Naive thymus-derived CD4-positive, alpha-beta T cell (primary cell): ENCODE results near the gene RAC3. TPM values are rescaled to one million over a fixed set of nuclear protein-coding genes. Genes with fewer than 3 reads are reported as not detected.

Experiments used
- ATAC-seq: fragments of 150-1000 bp; cut with Tn5 transposase; 2 replicates; pipeline ENCODE4 v1.10.0; 2021; ENCODE audit warnings: mild to moderate bottlenecking, moderate library complexity
- CTCF ChIA-PET: fragments of 350-600 bp; sonication (Branson Sonifier 250); formaldehyde crosslinking; loops from one replicate; lab custom pipeline; 2021; ENCODE audit warnings: antibody characterized with exemption; lab: Charles Lee
- POLR2A ChIA-PET: fragments of 350-600 bp; sonication (Branson Sonifier 250); formaldehyde crosslinking; loops from one replicate; lab custom pipeline; 2021; ENCODE audit warnings: antibody characterized with exemption, inconsistent platforms; lab: Charles Lee
- DNase-seq, 9 donors: peaks; one replicate each; pipeline versions ENCODE4 v3.0.0 to v3.0.0-alpha.2; 2020 to 2022; ENCODE audit warnings: mixed read lengths in 1 of 9
- H3K27ac ChIP-seq: one replicate; pipeline ENCODE4 v1.7.0; 2013; ENCODE audit warnings: mild to moderate bottlenecking, low read depth, low read length, moderate library complexity
- H3K27me3 ChIP-seq, 2 donors: one replicate each; pipeline ENCODE4 v1.7.0; 2013; ENCODE audit warnings: low read length in 2 of 2, mild to moderate bottlenecking in 2 of 2, moderate library complexity in 2 of 2; ENCODE audit not compliant: control insufficient read depth in 2 of 2, insufficient read depth in 2 of 2
- H3K36me3 ChIP-seq, 3 experiments: 1 replicate in 2 of 3; 2 replicates in 1 of 3; pipeline ENCODE4 v1.7.0; 2013; ENCODE audit warnings: low read length in 3 of 3, mild to moderate bottlenecking in 3 of 3, moderate library complexity in 1 of 3; ENCODE audit not compliant: insufficient read depth in 3 of 3, control insufficient read depth in 2 of 3
- H3K4me1 ChIP-seq, 2 donors: one replicate each; pipeline ENCODE4 v1.7.0; 2013; ENCODE audit warnings: low read length in 2 of 2, mild to moderate bottlenecking in 2 of 2, moderate library complexity in 1 of 2; ENCODE audit not compliant: control insufficient read depth in 2 of 2, insufficient read depth in 2 of 2
- H3K4me3 ChIP-seq: 2 replicates; pipeline ENCODE4 v1.7.0; 2013; ENCODE audit warnings: mild to moderate bottlenecking, low read length
- H3K9me3 ChIP-seq, 3 experiments: 1 replicate in 2 of 3; 2 replicates in 1 of 3; pipeline ENCODE4 v1.7.0; 2013; ENCODE audit warnings: low read length in 3 of 3; ENCODE audit not compliant: control insufficient read depth in 2 of 3
- H3K27ac Mint-ChIP-seq, 9 donors: one replicate each; pipeline ENCODE4 v1.8.0; 2020 to 2022; ENCODE audit warnings: mixed read lengths in 9 of 9, mild to moderate bottlenecking in 8 of 9, moderate library complexity in 5 of 9, inconsistent platforms in 2 of 9
- H3K27me3 Mint-ChIP-seq, 5 donors: one replicate each; pipeline ENCODE4 v1.8.0; 2021 to 2022; ENCODE audit warnings: mixed read lengths in 5 of 5, mild to moderate bottlenecking in 1 of 5
- H3K36me3 Mint-ChIP-seq, 5 donors: one replicate each; pipeline ENCODE4 v1.8.0; 2020 to 2022; ENCODE audit warnings: mixed read lengths in 5 of 5, mild to moderate bottlenecking in 3 of 5, inconsistent platforms in 1 of 5
- H3K4me1 Mint-ChIP-seq, 7 donors: one replicate each; pipeline ENCODE4 v1.8.0; 2020 to 2022; ENCODE audit warnings: mixed read lengths in 7 of 7, mild to moderate bottlenecking in 3 of 7, inconsistent platforms in 1 of 7
- H3K4me3 Mint-ChIP-seq, 10 donors: one replicate each; pipeline ENCODE4 v1.8.0; 2020 to 2022; ENCODE audit warnings: mild to moderate bottlenecking in 10 of 10, mixed read lengths in 10 of 10, moderate library complexity in 6 of 10, inconsistent platforms in 2 of 10
- H3K9me3 Mint-ChIP-seq, 11 donors: one replicate each; pipeline ENCODE4 v1.8.0; 2020 to 2022; ENCODE audit warnings: mixed read lengths in 11 of 11, mild to moderate bottlenecking in 4 of 11, inconsistent platforms in 1 of 11, moderate library complexity in 1 of 11
- intact Hi-C, 2 donors: fragments of 100-400 bp; cut with micrococcal nuclease; formaldehyde crosslinking; loops; one replicate each; pipeline ENCODE4 v1.15.1; 2023
- polyA plus RNA-seq, 2 donors: library from polyadenylated mRNA; unstranded; fragments of 300-500 nt; fragmentation: Illumina TruSeq; gene quantifications; one replicate each; pipeline ENCODE4 v1.2.3, GENCODE V29; 2021
- total RNA-seq, 6 experiments: library from RNA in 5 of 6; stranded (reverse) in 5 of 6; gene quantifications; 1 replicate in 5 of 6; 2 replicates in 1 of 6; pipeline ENCODE4 v1.2.3 and lab custom pipeline; 2021 to 2026

RAC3 gene
- total and polyA plus RNA-seq, 7 experiments from 2014 or later: 1.3 to 8.5 (median 2.1) TPM; not detected in 2

GRCh38 chr17:82018989-82019689 lies 12.3 kb upstream of the RAC3 start:
- Histone ChIP-seq H3K27me3 (no peaks in the 10 kb centered on the region), H3K36me3 (peaks cover 0 to 25% (median 0%) of the 10 kb centered on the region in 3 experiments), H3K9me3 (no peaks in the 10 kb centered on the region), H3K4me3 (no peak overlapping the region), H3K27ac (no peak overlapping the region), H3K4me1 (peaks cover 13 to 27% of the 10 kb centered on the region in 2 donors)
- DNase-seq (no peak), ATAC-seq (no peak)
- CTCF ChIA-PET: interaction anchor here (0.5 to 6.1 kb wide), 9 partner anchors 10 to 135 kb away, joined by 3 to 122 read pairs (median 4); partner anchors contain the start of gene NOTUM
- Mint-ChIP-seq H3K27ac (no peak overlapping the region), H3K36me3 (no peaks in the 10 kb centered on the region), H3K9me3 (no peaks in the 10 kb centered on the region), H3K4me3 (no peak overlapping the region), H3K4me1 (peaks cover 0 to 26% (median 20%) of the 10 kb centered on the region in 7 donors), H3K27me3 (no peaks in the 10 kb centered on the region)
- POLR2A ChIA-PET: interaction anchor here (4.6 kb wide), 1 partner anchor 58 kb away, joined by 29 read pairs; the partner anchor contains the start of gene NOTUM
- intact Hi-C loops: no loop called here

GRCh38 chr17:82019690-82020571 lies 11.5 kb upstream of the RAC3 start:
- H3K9me3 Mint-ChIP-seq: no peaks in the 10 kb centered on the region

GRCh38 chr17:82020572-82021106 lies 10.8 kb upstream of the RAC3 start:
- no peak for DNase-seq
- H3K4me1 ChIP-seq: peaks cover 16 to 29% of the 10 kb centered on the region in 2 donors
- ATAC-seq: no peak
- H3K9me3 ChIP-seq: no peaks in the 10 kb centered on the region
- H3K27me3 Mint-ChIP-seq: no peaks in the 10 kb centered on the region
- no peaks in the 10 kb centered on the region for H3K27me3 ChIP-seq
- POLR2A ChIA-PET: interaction anchor here (0.6 to 4.6 kb wide), 5 partner anchors 17 to 313 kb away, joined by 3 to 29 read pairs (median 6); partner anchors contain the start of genes DCXR, NOTUM and SECTM1
- no peaks in the 10 kb centered on the region for H3K9me3 Mint-ChIP-seq
- intact Hi-C loops: loop anchor here (1.0 to 5.0 kb wide), 5 partner anchors 61 to 397 kb away; partner anchors contain the start of genes MCRIP1 (in 2 of the 2), HEXD (in 1 of the 2), OGFOD3 (in 1 of the 2) and PCYT2 (in 1 of the 2)
- CTCF ChIA-PET: interaction anchor here (1.2 to 6.1 kb wide), 9 partner anchors 9 to 86 kb away, joined by 3 to 122 read pairs (median 7); partner anchors contain the start of gene NOTUM
- H3K4me3 ChIP-seq: no peak overlapping the region
- H3K4me1 Mint-ChIP-seq: peaks cover 0 to 28% (median 22%) of the 10 kb centered on the region in 7 donors
- H3K36me3 Mint-ChIP-seq: no peaks in the 10 kb centered on the region
- peaks cover 0 to 25% (median 0%) of the 10 kb centered on the region in 3 experiments for H3K36me3 ChIP-seq
- H3K4me3 Mint-ChIP-seq: peak overlapping the region in 6 of 10 donors; percentile 7 to 87 (median 84)
- H3K27ac ChIP-seq: no peak overlapping the region
- no peak overlapping the region for H3K27ac Mint-ChIP-seq

More at GRCh38 chr17:82019690-82020571, 11.5 kb upstream of the RAC3 start:
- H3K27me3 ChIP-seq: no peaks in the 10 kb centered on the region
- H3K4me1 Mint-ChIP-seq: peaks cover 0 to 28% (median 22%) of the 10 kb centered on the region in 7 donors
- H3K27me3 Mint-ChIP-seq: no peaks in the 10 kb centered on the region
- CTCF ChIA-PET: interaction anchor here (0.9 to 6.1 kb wide), 9 partner anchors 9 to 86 kb away, joined by 3 to 122 read pairs (median 5); partner anchors contain the start of gene NOTUM
- peaks cover 0 to 25% (median 0%) of the 10 kb centered on the region in 3 experiments for H3K36me3 ChIP-seq
- POLR2A ChIA-PET: interaction anchor here (0.6 to 4.6 kb wide), 3 partner anchors 52 to 313 kb away, joined by 3 to 29 read pairs (median 15); partner anchors contain the start of genes NOTUM and SECTM1
- H3K36me3 Mint-ChIP-seq: no peaks in the 10 kb centered on the region
- H3K4me3 ChIP-seq: no peak overlapping the region
- no peak overlapping the region for H3K27ac Mint-ChIP-seq
- H3K4me1 ChIP-seq: peaks cover 16 to 29% of the 10 kb centered on the region in 2 donors
- H3K9me3 ChIP-seq: no peaks in the 10 kb centered on the region
- no peak overlapping the region for H3K27ac ChIP-seq
- peak in 8 of 9 donors; percentile 37 to 78 (median 53) for DNase-seq
- no peak for ATAC-seq
- peak overlapping the region in 3 of 10 donors; percentile 54 to 82 (median 56) for H3K4me3 Mint-ChIP-seq
- intact Hi-C loops: loop anchor here (5.0 kb wide), 4 partner anchors 108 to 397 kb away; partner anchors contain the start of genes MCRIP1 (in 2 of the 2), HEXD (in 1 of the 2), OGFOD3 (in 1 of the 2) and PCYT2 (in 1 of the 2)

GRCh38 chr17:82021107-82021899 lies 10.2 kb upstream of the RAC3 start:
- peaks cover 0 to 28% (median 22%) of the 10 kb centered on the region in 7 donors for H3K4me1 Mint-ChIP-seq
- Histone ChIP-seq H3K27me3 (no peaks in the 10 kb centered on the region), H3K36me3 (peaks cover 0 to 25% (median 0%) of the 10 kb centered on the region in 3 experiments), H3K27ac (peak overlapping the region; percentile 65), H3K9me3 (no peaks in the 10 kb centered on the region), H3K4me3 (peak overlapping the region; percentile 71), H3K4me1 (peaks cover 16 to 29% of the 10 kb centered on the region in 2 donors)
- POLR2A ChIA-PET: interaction anchor here (1.7 to 4.6 kb wide), 4 partner anchors 17 to 66 kb away, joined by 6 to 29 read pairs (median 10); partner anchors contain the start of genes DCXR and NOTUM
- ATAC-seq (no peak), DNase-seq (peak in 7 of 9 donors; percentile 53 to 62 (median 57))
- no peaks in the 10 kb centered on the region for H3K9me3 Mint-ChIP-seq
- peak overlapping the region; percentile 80 to 91 (median 84) for H3K4me3 Mint-ChIP-seq
- H3K27ac Mint-ChIP-seq: peak overlapping the region in 5 of 9 donors; percentile 64 to 78 (median 72)
- no peaks in the 10 kb centered on the region for H3K27me3 Mint-ChIP-seq
- H3K36me3 Mint-ChIP-seq: peaks cover 0 to 2% (median 0%) of the 10 kb centered on the region in 5 donors
- intact Hi-C loops: loop anchor here (1.0 to 5.0 kb wide), 5 partner anchors 62 to 396 kb away; partner anchors contain the start of genes MCRIP1 (in 2 of the 2), HEXD (in 1 of the 2), OGFOD3 (in 1 of the 2) and PCYT2 (in 1 of the 2)
- CTCF ChIA-PET: interaction anchor here (1.4 to 6.1 kb wide), 6 partner anchors 38 to 85 kb away, joined by 3 to 122 read pairs (median 8); partner anchors contain the start of gene NOTUM

- peak overlapping the region in 4 of 9 donors; percentile 64 to 78 (median 70) for H3K27ac Mint-ChIP-seq
- DNase-seq: no peak
- peaks cover 16 to 29% of the 10 kb centered on the region in 2 donors for H3K4me1 ChIP-seq
These were observed 9.6 kb upstream of the RAC3 start for GRCh38 chr17:82021900-82022309.

More at GRCh38 chr17:82021900-82022309, 9.6 kb upstream of the RAC3 start:
- Mint-ChIP-seq H3K4me1 (peaks cover 0 to 28% (median 22%) of the 10 kb centered on the region in 7 donors), H3K4me3 (peak overlapping the region; percentile 80 to 91 (median 84)), H3K36me3 (peaks cover 0 to 2% (median 0%) of the 10 kb centered on the region in 5 donors), H3K9me3 (no peaks in the 10 kb centered on the region), H3K27me3 (no peaks in the 10 kb centered on the region)
- Histone ChIP-seq H3K36me3 (peaks cover 0 to 25% (median 0%) of the 10 kb centered on the region in 3 experiments), H3K4me3 (peak overlapping the region; percentile 71), H3K27me3 (no peaks in the 10 kb centered on the region), H3K9me3 (no peaks in the 10 kb centered on the region), H3K27ac (peak overlapping the region; percentile 65)
- CTCF ChIA-PET: interaction anchor here (1.2 to 6.1 kb wide), 4 partner anchors 43 to 68 kb away, joined by 3 to 122 read pairs (median 10); partner anchors contain the start of gene NOTUM
- ATAC-seq: no peak
- POLR2A ChIA-PET: interaction anchor here (0.9 to 4.6 kb wide), 8 partner anchors 16 to 96 kb away, joined by 3 to 29 read pairs (median 6); partner anchors contain the start of genes DCXR, DUS1L and NOTUM
- intact Hi-C loops: loop anchor here (1.0 to 5.0 kb wide), 8 partner anchors 53 to 731 kb away; partner anchors contain the start of genes MCRIP1 (in 2 of the 2), ALYREF (in 1 of the 2), ANAPC11 (in 1 of the 2) and HEXD (in 1 of the 2)
